OCI-LY3 (cell line): Measurements from ENCODE around the gene MTOR.
"Not testable (repeated sequence)": the region's sequence is repeated elsewhere in the genome, so short reads cannot be mapped to it uniquely, and the experiment has no call there.

Source experiments
- H2AFZ ChIP-seq: fragments of 200-600, 300-600 bp; shearing (Covaris generic); 2 replicates; pipeline ENCODE4 v1.6.0; 2014; ENCODE audit warnings: antibody characterized with exemption, low read depth, low read length
- H3K27ac ChIP-seq: fragments of 200-600, 300-600 bp; sonication (generic); 2 replicates; pipeline ENCODE4 v1.5.1; 2014; ENCODE audit warnings: mild to moderate bottlenecking, low read length, moderate library complexity, mixed read lengths
- H3K27me3 ChIP-seq: fragments of 200-600, 300-600 bp; sonication (generic); 2 replicates; pipeline ENCODE4 v1.6.1; 2014; ENCODE audit warnings: low read depth, low read length, mixed read lengths
- H3K36me3 ChIP-seq: fragments of 200-600, 300-600 bp; sonication (generic); replicated peaks from 2 replicates; pipeline ENCODE3; 2014; ENCODE audit warnings: low read depth, low read length, mixed read lengths
- H3K4me1 ChIP-seq: fragments of 300-600, 200-600 bp; sonication (generic); 2 replicates; pipeline ENCODE4 v1.6.1; 2014; ENCODE audit warnings: low read length, mixed read lengths
- H3K4me2 ChIP-seq: fragments of 200-600, 300-600 bp; sonication (generic); 2 replicates; pipeline ENCODE4 v1.6.1; 2014; ENCODE audit warnings: low read length, mixed read lengths
- H3K4me3 ChIP-seq: fragments of 300-600, 200-600 bp; sonication (generic); 2 replicates; pipeline ENCODE4 v1.5.1; 2014; ENCODE audit warnings: antibody characterized with exemption, mild to moderate bottlenecking, low read length, moderate library complexity
- H3K79me2 ChIP-seq: fragments of 300-600, 200-600 bp; shearing (Covaris generic); 2 replicates; pipeline ENCODE4 v1.6.1; 2014; ENCODE audit warnings: mild to moderate bottlenecking, low read length, mixed read lengths
- H3K9ac ChIP-seq: fragments of 300-600, 200-600 bp; shearing (Covaris generic); 2 replicates; pipeline ENCODE4 v1.6.0; 2014; ENCODE audit warnings: mild to moderate bottlenecking, low read length, moderate library complexity
- H3K9me3 ChIP-seq: fragments of 200-600, 300-600 bp; shearing (Covaris generic); 2 replicates; pipeline ENCODE4 v1.6.1; 2014; ENCODE audit warnings: low read length, mixed read lengths; ENCODE audit not compliant: insufficient read depth
- H4K20me1 ChIP-seq: fragments of 200-600, 300-600 bp; sonication (generic); 2 replicates; pipeline ENCODE4 v1.6.1; 2016; ENCODE audit warnings: low read length, mixed read lengths; ENCODE audit not compliant: insufficient read depth
- CTCF ChIP-seq: fragments of 200-600, 300-600 bp; sonication (generic); IDR thresholded peaks from 2 replicates; pipeline ENCODE4 v1.5.1; 2014; ENCODE audit warnings: antibody characterized with exemption, low read length, low read depth
- EZH2phosphoT487 ChIP-seq: fragments of 200-600 bp; shearing (Covaris generic); IDR thresholded peaks from 2 replicates; pipeline ENCODE4 v1.6.1; 2018; ENCODE audit warnings: antibody characterized with exemption, mixed run types, low read depth

The MTOR gene

DNA sequence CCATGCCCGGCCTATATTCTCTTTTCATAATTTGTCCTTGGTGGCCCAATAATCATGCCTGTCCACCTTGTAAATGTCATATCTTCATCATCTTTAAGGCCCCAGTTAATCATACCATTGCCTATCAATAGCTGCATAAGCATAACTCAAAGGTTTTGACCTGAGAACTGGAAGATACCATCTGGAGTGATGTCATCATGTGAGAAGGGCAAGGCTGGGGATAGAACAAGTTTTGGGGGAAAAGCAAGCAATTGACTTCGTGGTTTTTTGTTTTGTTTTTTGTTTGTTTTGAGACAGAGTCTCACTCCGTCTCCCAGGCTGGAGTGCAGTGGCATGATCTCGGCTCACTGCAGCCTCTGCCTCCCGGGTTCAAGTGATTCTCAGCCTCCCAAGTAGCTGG lies 16.8 kb upstream of the MTOR start:
- Histone ChIP-seq H3K79me2 (peaks cover 62% of the 10 kb centered on the region), H3K36me3 (peaks cover 11% of the 10 kb centered on the region), H3K27me3 (no peaks in the 10 kb centered on the region), H3K4me2 (no peak overlapping the region), H3K9ac (no peak overlapping the region), H2AFZ (no peak overlapping the region), H3K27ac (no peak overlapping the region), H3K4me3 (no peak overlapping the region), H3K4me1 (peaks cover 33% of the 10 kb centered on the region), H4K20me1 (no peaks in the 10 kb centered on the region), H3K9me3 (no peaks in the 10 kb centered on the region)
- no peak for TF ChIP-seq CTCF
- TF ChIP-seq EZH2phosphoT487, result no peak

DNA sequence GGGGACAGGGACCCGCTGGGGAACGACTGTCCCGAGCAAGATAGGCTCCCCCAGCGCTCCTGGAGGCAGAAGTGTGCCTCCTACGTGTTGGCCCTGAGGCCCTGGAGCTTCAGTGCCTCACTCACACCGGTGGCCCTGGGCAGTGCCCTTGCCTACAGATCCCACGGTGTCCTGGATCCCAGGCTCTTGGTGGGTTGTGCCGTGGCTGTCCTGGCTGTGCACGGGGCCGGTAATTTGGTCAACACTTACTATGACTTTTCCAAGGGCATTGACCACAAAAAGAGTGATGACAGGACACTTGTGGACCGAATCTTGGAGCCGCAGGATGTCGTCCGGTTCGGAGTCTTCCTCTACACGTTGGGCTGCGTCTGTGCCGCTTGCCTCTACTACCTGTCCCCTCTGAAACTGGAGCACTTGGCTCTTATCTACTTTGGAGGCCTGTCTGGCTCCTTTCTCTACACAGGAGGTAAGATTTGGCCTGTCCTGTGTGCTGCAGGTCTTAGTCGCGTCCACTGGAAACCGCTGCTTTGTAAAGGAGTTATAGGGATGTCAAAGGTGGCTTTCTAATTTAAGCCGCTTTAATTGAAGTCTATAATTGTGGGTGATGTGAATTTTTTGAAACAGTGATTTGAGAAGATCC lies 11.4 kb upstream of the MTOR start:
- H4K20me1 ChIP-seq, result no peaks in the 10 kb centered on the region
- H3K27ac ChIP-seq, result peak overlapping the region; percentile 58
- H3K4me2 ChIP-seq, result peak overlapping the region; percentile 85
- no peaks in the 10 kb centered on the region for H3K9me3 ChIP-seq
- peaks cover 5% of the 10 kb centered on the region for H3K36me3 ChIP-seq
- peaks cover 37% of the 10 kb centered on the region for H3K79me2 ChIP-seq
- H3K4me3 ChIP-seq, result peak overlapping the region; percentile 97
- H3K4me1 ChIP-seq, result peaks cover 11% of the 10 kb centered on the region; the same call in 1 of the 2 replicates
- no peak overlapping the region; the same call in 1 of the 2 replicates for H2AFZ ChIP-seq
- H3K9ac ChIP-seq, result peak overlapping the region; percentile 90
- H3K27me3 ChIP-seq, result no peaks in the 10 kb centered on the region
- no peak for TF ChIP-seq EZH2phosphoT487
- TF ChIP-seq CTCF, result no peak

DNA sequence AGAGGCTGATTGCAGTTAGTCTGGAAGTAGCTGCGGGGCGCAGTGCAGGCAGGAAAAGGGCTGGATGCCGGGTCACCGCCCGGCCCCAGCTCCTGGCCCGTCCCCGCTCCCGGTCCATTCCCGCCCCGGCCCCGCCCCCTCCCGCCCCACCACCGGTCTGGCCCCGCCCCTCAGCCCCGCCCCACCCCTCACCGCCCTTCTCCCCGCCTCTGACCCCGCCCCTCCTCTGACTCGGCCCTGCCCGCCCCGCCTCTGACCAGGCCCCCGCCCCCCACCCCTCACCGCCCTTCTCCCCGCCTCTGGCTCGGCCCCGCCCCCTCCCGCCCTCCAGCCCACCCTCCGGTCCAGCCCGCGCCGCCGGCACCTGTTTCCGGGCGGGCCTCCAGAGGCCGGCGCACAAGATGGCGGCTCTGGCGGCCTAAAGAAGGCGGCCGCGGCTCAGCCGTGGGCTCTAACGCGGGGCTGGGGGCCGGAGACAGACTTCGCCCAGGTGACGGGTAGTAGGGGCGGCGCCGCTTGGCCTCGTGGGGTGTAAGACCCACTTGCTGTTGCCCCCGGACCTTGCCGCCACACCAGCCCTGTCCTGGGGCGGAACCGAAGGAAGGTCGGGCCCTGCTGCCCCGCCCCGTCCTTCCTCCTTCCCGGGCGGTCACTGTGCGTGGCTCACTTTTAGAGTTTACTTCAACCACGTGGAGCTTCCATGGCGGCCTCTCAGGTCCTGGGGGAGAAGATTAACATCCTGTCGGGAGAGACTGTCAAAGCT lies 10.7 kb upstream of the MTOR start, which contains the start of gene UBIAD1:
UBIAD1 (plus strand) TSS at position 367 of the 763 bp plus-strand sequence; CDS start at position 701, 334 bp downstream.
- Histone ChIP-seq H3K9me3 (no peaks in the 10 kb centered on the region), H3K27ac (peak within 1 kb of the TSS; percentile 58), H3K36me3 (peaks cover 5% of the 10 kb centered on the region), H2AFZ (peak within 1 kb of the TSS; percentile 77), H3K4me3 (peak within 1 kb of the TSS; percentile 97), H3K9ac (peak within 1 kb of the TSS; percentile 90), H3K4me2 (peak within 1 kb of the TSS; percentile 85), H4K20me1 (no peaks in the 10 kb centered on the region), H3K4me1 (peaks cover 11% of the 10 kb centered on the region; the same call in 1 of the 2 replicates), H3K79me2 (peaks cover 37% of the 10 kb centered on the region), H3K27me3 (no peaks in the 10 kb centered on the region)
- TF ChIP-seq EZH2phosphoT487 (no peak), CTCF (no peak)

- Histone ChIP-seq H3K79me2 (peaks cover 37% of the 10 kb centered on the region), H3K4me1 (peaks cover 11% of the 10 kb centered on the region; the same call in 1 of the 2 replicates), H3K9me3 (no peaks in the 10 kb centered on the region), H3K27me3 (no peaks in the 10 kb centered on the region), H2AFZ (peak overlapping the region; percentile 77; the same call in 1 of the 2 replicates), H3K4me2 (peak overlapping the region; percentile 78), H3K9ac (peak overlapping the region; percentile 16; the same call in 1 of the 2 replicates), H3K27ac (no peak overlapping the region), H3K4me3 (peak overlapping the region; percentile 82), H4K20me1 (no peaks in the 10 kb centered on the region), H3K36me3 (peaks cover 5% of the 10 kb centered on the region)
- TF ChIP-seq EZH2phosphoT487 (no peak), CTCF (no peak)
Measured at GRCh38 chr1:11272544-11272831, 10.1 kb upstream of the MTOR start.

GRCh38 chr1:11267350-11268337 lies 5.3 kb upstream of the MTOR start:
- H3K36me3 ChIP-seq, H3K4me1 ChIP-seq, H3K27me3 ChIP-seq, H4K20me1 ChIP-seq, H3K79me2 ChIP-seq, H3K27ac ChIP-seq, H3K9me3 ChIP-seq, H2AFZ ChIP-seq, H3K4me2 ChIP-seq, H3K4me3 ChIP-seq, H3K9ac ChIP-seq: not testable (repeated sequence)
